G401.6 (cell line): Measurements from ENCODE around the gene UNC93B1.
A peak's percentile ranks its signal among the peaks of the same experiment; 100 is the strongest.

Experiments
- FAIRE-seq: peaks from 2 replicates; lab custom pipeline; 2012; peaks lifted over from hg19 to GRCh38; lab: Jason Lieb, UNC

Gene UNC93B1

DNA sequence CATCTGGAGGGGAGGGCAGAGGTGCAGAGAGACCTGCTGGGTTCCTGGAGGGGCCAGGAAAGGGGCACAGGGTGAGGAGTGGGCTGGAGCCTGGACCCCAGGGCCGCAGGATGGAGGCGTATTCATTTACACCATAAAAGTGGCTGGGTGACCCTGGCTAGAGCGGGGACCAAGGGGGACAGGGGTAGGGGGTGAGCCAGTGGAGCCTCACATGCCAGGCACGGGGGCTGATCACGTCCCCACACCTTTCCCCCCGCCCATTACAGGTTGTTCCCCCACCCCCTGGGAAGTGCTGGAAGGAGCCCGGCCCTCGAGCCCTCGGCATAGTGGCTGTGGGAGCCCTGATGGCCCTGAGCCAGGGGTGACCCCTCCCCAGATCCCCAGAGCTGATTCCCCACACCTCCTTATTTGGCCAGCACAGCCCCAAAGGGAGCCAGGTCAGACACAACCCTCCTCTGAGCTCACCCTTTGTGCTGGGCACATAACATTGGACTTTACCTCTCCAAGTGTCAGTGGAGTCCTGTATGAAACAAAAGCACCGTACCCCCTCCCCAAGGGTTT is 35.7 kb upstream of the UNC93B1 start:
- no peak for FAIRE-seq

- FAIRE-seq = no peak
These were observed 35.0 kb upstream of the UNC93B1 start, which contains the start of gene TCIRG1 for GRCh38 chr11:68038718-68039525. TSS of gene TCIRG1 (plus strand) at chr11:68039025. CDS start at chr11:68041272, 2,247 bp downstream.

DNA sequence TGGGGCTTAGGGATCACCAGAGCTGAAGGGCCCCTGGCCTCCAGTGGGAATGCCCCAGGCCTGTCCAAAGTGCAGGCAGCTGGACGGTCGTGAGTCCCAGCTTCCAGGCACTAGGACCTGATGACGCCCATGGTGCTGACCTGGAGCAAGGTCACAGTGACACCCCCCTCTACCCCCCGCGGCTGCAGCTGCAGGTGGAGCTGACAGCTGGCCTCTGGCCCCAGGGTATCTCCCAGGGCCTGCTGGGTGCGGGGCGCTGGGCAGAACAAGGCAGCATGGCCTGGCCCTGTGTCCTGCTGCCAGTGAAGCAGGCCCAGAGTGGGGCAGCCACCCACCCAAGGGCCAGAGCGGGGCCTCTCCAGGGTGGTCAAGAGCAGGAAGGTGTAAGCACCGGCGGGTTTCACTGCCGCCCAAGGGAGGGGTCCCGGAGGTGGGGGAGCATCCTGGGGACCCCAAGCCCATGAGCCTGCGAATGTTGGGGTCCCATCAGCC is 34.4 kb upstream of the UNC93B1 start:
- FAIRE-seq = no peak

- no peak for FAIRE-seq
These were observed 33.7 kb upstream of the UNC93B1 start for GRCh38 chr11:68037411-68038225.

GRCh38 chr11:68036717-68037239 is 32.9 kb upstream of the UNC93B1 start:
- FAIRE-seq = no peak

DNA sequence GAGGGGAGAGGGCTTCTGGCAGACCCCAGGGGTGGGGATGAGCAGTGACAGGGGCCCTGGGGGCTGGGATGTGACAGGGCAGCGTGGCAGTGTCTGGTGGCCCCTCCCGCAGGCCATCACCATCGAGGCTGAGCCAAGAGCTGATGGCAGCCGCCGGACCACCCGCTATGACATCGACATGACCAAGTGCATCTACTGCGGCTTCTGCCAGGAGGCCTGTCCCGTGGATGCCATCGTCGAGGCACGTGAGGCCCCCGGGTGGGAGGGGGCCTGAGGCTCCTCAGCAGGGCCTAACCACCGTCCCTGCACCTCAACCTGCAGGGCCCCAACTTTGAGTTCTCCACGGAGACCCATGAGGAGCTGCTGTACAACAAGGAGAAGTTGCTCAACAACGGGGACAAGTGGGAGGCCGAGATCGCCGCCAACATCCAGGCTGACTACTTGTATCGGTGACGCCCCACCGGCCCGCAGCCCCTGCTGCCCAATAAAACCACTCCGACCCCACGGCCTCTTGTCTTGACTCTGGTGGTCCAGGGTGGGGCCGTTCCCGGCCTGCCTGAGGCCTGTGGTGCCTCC is 32.3 kb upstream of the UNC93B1 start:
- FAIRE-seq = no peak

GRCh38 chr11:68035266-68035876 is 31.5 kb upstream of the UNC93B1 start:
- FAIRE-seq = no peak

- FAIRE-seq = no peak
These were observed 29.8 kb upstream of the UNC93B1 start for GRCh38 chr11:68033708-68034045.

DNA sequence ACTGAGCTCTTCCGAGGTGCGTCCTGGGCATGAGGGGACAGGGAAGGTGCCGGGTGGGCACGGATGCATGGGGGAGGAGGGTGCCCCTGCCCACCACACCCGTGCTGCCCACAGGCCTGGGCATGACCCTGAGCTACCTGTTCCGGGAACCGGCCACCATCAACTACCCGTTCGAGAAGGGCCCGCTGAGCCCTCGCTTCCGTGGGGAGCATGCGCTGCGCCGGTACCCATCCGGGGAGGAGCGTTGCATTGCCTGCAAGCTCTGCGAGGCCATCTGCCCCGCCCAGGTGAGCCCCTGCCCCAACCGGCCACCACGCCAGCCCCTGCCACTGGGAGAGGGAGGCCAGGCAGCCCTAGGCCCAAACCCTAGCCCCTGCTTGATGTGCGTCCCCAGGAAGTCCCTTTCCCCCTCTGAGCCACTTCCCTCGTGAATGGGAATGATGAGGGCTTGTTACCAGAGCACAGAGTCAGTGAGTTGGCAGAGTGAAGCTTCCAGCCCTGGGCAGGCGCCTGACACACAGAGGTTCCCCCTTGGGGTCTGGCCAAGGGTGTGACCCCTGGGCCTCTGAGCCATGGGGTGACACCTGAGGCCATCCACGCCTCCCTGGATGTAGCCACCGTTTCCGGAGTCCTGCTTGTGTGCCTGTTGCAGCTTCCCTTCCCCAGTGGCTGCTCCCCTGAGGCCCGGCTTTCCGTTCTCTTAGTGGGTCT is 29.3 kb upstream of the UNC93B1 start:
- FAIRE-seq = no peak

GRCh38 chr11:68032003-68032402 is 28.1 kb upstream of the UNC93B1 start:
- no peak for FAIRE-seq

DNA sequence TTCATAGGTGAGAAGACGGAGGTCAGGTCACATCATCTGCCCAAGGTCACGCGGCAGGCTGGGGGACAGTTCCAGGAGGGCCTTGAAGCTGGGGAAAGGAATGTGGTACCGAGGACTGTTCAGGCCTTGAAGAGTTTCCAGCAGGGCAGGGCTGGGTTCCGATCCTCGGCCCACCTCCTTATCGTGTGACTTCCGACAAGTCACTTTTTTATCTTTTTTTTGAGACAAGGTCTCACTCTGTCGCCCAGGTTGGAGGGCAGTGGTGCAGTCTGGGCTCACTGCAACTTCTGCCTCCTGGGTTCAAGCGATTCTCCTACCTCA is 27.2 kb upstream of the UNC93B1 start:
- no peak for FAIRE-seq

- peak; percentile 99 for FAIRE-seq
These were observed 26.6 kb upstream of the UNC93B1 start, which contains the start of gene NDUFS8 for GRCh38 chr11:68030318-68031143. TSS of gene NDUFS8 (plus strand) at chr11:68030681. CDS start at chr11:68032152, 1,471 bp downstream.

DNA sequence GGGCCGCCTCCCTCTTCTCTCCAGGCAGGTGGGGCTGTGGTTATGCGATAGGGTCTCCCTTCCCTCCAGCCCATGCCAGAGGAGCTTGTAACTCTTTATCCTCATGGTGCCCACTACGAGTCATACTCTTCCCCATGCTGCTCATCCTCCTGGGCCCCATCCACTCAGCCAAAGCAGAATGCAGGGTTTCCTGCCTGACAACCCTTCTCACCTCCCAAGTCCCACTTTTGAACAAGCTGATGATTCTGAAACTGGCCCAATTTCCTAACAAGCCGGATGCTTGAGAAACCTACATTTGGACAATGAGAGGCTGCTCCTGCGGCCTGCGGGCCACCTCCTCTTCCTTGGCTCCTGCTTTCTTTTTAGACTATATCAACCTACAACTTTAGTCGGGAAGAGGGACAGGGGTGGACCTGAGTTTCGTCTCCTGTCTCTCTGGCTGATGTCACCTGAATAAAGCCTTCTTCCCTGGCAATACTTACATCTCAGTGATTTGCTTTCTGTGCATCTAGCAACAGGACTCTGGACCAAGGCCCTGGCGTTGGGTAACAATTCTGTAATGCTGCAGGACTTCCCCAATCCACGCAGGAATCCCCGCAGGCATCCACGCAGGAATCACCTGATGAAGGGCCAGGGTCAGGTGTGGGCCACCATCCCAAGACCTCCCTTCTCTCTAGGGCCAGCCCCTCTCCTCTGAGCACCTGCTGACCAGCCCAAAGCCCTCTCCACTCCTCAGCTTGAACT is 25.1 kb upstream of the UNC93B1 start:
- FAIRE-seq = no peak

DNA sequence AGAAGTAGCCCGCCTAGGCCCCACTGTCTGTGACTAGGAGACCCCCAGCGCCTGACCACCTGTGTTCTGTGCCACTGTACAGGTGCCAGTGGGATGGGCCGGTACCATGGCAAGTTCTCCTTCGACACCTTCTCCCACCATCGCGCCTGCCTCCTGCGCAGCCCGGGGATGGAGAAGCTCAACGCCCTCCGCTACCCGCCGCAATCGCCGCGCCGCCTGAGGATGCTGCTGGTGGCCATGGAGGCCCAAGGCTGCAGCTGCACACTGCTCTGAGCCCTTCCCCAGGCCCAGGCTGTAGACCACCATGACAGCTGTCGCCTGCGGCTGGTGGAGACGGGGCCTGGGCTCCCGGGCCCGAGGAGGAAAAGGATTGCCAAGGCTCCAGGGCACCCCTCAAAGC is 23.8 kb upstream of the UNC93B1 start:
- FAIRE-seq = no peak

GRCh38 chr11:68026391-68027105 is 22.7 kb upstream of the UNC93B1 start:
- no peak for FAIRE-seq

DNA sequence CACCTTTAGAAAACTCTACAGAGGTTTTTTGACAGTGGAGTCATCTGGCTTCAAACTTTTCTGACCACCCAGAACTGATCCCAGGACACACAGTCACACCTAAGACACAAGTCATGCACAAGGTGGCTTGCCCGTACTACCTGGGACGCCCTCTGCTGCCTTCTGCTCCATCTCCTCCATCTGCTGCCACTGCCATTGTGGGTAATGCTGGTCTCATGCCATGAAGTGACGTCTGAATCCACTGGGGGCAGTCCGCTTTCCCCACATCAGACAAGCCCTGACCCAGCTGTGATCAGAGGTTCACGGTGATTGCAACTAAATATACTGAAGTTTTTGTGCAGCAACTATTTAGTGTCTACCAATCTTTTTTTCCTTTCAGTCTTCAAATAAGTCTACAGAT is 21.1 kb upstream of the UNC93B1 start:
- no peak for FAIRE-seq

- no peak for FAIRE-seq
These were observed 20.6 kb upstream of the UNC93B1 start for GRCh38 chr11:68024508-68024907.

GRCh38 chr11:68022531-68022930 is 18.6 kb upstream of the UNC93B1 start:
- no peak for FAIRE-seq

DNA sequence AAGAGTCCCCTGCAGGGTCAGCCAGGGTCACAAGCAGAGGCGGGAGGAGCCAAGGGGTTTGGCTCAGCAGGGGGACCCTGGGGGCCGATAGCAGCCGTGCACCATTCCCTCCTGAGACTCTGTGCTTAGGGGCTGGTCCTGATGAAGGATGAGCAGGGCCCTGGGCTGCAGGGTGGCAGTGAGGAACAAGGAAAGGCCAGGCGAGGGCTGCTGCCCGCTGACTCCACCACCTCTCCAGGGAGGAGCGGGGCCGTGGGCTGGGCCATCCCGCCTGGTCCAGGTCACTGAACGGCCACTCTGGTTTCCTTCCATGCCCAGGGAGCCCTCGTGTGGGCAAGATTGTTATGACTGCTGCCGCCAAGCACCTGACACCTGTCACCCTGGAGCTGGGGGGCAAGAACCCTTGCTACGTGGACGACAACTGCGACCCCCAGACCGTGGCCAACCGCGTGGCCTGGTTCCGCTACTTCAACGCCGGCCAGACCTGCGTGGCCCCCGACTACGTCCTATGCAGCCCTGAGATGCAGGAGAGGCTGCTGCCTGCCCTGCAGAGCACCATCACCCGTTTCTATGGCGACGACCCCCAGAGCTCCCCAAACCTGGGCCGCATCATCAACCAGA is 17.4 kb upstream of the UNC93B1 start:
- no peak for FAIRE-seq
